Spleen (tissue), 7 donors: Measurements from ENCODE around the gene PLG.
"Not testable (repeated sequence)": the region's sequence is repeated elsewhere in the genome, so short reads cannot be mapped to it uniquely, and the experiment has no call there.

Experiments used
- CTCF ChIP-seq, 11 experiments: fragments of 200-600 bp in 7 of 11; fragments of 450-650 bp in 4 of 11; sonication (generic) in 4 of 11; IDR thresholded peaks in 8 of 11; conservative IDR thresholded peaks in 3 of 11; 1 replicate in 7 of 11; 2 replicates in 4 of 11; pipeline versions ENCODE4 v1.4.0 to v1.8.0; 2016 to 2021; ENCODE audit warnings: antibody characterized with exemption in 11 of 11, inconsistent platforms in 4 of 11, mild to moderate bottlenecking in 1 of 11
- POLR2A ChIP-seq, 3 donors: fragments of 450-650 bp; IDR thresholded peaks; one replicate each; pipeline ENCODE4 v1.5.1; 2017; ENCODE audit warnings: antibody characterized with exemption in 3 of 3, mild to moderate bottlenecking in 1 of 3
- POLR2AphosphoS5 ChIP-seq, 3 donors: sonication (generic); formaldehyde crosslinking; IDR thresholded peaks; one replicate each; pipeline ENCODE4 v1.5.1; 2017; ENCODE audit warnings: antibody characterized with exemption in 3 of 3
- donor health status: DM: no; HTN: no; CAD: no; lungs with moderate emphysema.
- donor health status: DM: no; HTN: no; CAD: no.
- donor health status: DM: no; HTN: no; CAD: no.

- not testable (repeated sequence) for TF ChIP-seq POLR2A (IDR thresholded peaks at IDR 0.05); CTCF (IDR thresholded peaks at IDR 0.05 in 8 of 11, conservative IDR thresholded peaks at IDR 0.05 in 3 of 11); POLR2AphosphoS5 (IDR thresholded peaks at IDR 0.05)
Measured at GRCh38 chr6:160676418-160676817, 25.6 kb upstream of the PLG start.
